M059J (cell line): Measurements from ENCODE around the gene FMN1. TPM values are rescaled to one million over a fixed set of nuclear protein-coding genes. Genes with fewer than 3 reads are reported as not detected.

Experiments used
- DNase-seq: peaks from one replicate; pipeline ENCODE4 v3.0.0-alpha.2; 2012; ENCODE audit warnings: low read depth
- total RNA-seq: library from RNA; depleted of rRNA; stranded (reverse); fragments of >200 nt; shearing (Covaris generic); gene quantifications from 2 replicates; pipeline ENCODE4 v1.2.3, GENCODE V29; 2014; rRNA removed

FMN1 gene
- total RNA-seq, 1 experiment from 2014 or later = 7.7 TPM

DNA sequence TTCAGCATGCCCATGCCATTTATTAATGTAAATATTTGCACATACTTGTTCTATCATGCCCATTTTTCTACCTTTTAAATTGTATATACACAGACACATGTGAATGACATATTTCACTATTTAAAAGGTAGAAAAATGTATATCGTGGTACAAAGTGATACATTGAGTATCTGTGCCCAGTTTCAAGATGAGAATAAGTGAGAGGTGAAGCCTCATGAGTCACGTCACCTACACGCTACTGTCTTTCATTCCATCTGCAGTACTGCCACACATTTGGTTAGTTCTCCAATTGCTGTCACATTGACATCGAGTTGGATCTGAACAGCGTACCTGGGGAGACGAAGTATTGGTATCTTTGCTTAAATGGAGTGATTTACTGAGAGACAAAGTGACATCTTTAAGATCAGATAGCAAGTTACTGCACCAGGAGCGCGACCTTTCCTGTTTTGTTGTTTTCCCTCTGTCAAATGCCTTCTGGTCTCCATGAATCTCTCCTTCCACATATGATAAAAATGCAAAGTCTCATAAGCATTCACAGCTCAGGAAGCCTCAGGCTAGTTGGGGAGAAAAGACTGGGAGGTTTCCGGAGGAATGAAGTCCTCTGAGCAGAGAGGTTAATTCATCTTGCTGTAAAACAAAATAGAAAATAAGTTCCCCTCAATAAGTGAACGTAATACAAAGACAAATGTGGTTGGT lies 464.7 kb downstream of the FMN1 start:
- DNase-seq = no peak

DNA sequence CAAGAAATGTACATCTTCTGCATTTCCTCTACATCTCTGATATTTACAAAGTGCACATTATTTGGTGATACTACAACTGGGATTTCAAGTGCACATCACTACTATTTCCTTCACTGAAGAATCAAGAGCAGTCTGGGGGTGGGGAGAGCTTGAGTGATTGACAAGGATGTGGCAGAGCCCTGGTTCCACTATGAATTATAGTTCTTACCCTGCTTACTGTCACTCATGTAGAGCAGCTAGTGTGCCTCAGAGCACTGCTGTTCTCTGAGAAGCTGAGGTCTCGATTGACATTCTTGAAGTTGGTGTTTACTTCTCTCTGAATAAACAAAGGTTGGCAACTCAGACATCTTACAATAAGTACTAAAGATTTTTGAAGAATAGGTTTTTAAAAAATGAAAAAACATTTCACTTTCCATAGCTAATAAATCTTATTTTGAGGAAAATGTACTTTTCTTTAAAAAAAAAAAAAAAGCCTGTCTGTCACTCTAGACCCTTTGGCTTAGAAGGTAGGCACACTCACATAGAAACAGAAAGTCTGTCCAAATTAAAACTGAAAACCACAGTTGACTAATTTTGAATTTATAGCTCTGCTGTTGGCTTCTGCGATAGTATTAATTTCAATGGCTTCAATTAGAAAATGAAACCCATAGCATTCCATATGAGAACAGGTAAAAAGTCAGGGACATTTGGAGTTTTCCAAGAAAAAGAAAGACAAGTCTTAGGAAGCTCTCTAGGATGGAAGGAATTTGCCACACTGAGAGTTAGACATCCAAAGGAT lies 471.2 kb downstream of the FMN1 start:
- no peak for DNase-seq

DNA sequence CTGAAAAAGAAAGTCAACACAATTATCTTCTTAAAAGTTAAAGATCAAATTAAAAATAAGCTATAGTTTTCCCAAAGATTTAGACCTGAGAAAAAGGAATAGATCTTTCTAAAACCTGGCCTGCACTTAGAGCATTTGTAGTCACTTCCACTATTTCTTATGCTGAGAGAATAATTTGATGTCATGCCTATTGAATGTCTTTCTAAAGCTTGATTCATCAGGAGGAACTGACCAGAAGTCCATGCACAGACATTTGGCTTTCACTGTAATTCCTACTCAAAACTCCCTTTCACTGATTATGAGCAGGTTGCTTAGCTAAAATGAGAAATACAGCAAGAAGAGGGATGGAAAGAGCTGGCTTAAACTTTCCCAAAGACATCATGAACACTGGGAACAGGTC lies 472.4 kb downstream of the FMN1 start:
- DNase-seq = peak; percentile 18

DNA sequence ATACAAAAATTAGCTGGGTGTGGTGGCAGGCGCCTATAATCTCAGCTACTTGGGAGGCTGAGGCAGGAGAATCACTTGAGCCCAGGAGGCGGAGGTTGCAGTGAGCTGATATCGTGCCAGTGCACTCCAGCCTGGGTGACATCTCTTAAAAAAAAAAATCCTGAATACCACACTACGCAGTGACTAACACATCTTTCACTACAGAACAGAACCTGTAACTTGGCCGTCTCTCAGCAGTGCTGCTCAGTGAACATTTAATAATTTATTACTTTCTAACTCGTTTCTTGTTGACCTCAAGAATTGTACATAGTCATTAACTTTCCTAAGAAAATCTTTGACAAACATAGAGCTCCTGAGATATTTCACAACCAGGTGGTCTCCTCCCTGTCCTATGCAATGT lies 472.9 kb downstream of the FMN1 start:
- DNase-seq = peak; percentile 76

DNA sequence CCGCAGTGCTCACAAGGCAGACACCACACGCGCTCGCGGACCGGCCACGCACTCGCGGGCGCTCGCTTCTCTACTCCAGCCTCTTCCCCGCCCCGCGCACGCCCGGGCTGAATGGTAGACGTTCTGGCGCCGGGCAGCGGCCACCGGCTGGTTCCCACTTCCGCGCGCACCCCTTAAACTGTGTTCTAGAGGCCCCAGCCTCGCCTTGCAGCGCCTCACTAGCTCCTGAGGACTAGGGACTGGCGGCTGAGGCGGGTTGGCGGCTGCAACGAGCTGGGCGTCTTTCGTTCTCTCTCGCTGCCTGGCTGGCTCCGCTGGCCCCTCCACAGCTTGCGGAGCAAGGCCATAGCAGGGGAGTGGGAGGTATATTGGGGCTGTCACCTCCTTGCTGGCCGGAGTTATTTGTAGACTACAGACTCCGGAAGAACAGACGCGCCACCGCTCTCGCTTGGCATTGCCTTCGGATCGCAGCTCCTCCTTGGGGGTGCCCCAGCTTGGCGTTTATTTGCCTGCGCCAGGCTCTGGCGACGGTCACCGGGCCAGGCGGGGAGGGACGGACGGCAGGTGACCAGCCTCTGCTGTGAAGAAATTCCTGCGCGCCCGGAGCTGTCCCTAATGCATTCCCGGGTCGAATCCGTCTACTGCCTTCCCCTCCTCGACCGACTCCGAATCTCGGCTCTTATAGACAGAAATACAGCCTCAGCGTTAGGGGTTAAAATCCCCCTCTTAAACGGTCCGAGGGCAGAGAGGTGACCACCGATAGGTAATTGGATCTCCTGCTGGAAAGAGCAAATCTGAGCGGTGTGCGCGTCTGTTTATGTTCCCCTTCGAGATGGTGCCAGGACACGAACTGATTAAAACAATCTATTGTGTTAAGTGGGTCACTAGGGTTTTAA lies 475.4 kb downstream of the FMN1 start:
- peak; percentile 23 for DNase-seq

DNA sequence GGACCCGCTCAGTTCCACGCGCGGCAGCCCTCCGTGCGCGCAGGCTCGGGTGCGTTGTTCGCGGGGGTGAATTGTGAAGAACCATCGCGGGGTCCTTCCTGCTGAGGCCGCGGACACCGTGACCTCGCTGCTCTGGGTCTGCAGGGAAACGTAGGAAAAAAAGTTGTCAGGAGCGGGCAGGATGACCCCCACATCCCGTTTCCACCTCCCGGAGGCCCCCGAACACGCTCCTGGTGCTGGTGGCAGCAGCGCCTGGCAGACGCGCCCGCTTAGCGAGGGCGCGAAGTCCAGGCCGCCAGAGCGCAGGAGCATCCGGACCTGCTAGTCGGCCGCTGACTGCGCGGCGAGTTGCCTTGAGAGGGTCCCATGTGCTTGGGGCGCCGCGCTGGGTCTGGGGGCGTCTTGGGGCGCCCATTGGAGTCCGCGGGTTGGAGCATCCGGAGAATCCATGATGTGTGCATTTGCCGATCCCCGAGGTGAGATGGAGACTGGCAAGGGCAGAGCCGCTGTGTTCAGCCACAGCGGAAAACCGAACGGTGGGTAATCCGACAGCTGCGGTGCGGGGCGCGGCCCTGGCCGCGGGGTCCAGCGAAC lies 476.2 kb downstream of the FMN1 start:
- DNase-seq = no peak

DNA sequence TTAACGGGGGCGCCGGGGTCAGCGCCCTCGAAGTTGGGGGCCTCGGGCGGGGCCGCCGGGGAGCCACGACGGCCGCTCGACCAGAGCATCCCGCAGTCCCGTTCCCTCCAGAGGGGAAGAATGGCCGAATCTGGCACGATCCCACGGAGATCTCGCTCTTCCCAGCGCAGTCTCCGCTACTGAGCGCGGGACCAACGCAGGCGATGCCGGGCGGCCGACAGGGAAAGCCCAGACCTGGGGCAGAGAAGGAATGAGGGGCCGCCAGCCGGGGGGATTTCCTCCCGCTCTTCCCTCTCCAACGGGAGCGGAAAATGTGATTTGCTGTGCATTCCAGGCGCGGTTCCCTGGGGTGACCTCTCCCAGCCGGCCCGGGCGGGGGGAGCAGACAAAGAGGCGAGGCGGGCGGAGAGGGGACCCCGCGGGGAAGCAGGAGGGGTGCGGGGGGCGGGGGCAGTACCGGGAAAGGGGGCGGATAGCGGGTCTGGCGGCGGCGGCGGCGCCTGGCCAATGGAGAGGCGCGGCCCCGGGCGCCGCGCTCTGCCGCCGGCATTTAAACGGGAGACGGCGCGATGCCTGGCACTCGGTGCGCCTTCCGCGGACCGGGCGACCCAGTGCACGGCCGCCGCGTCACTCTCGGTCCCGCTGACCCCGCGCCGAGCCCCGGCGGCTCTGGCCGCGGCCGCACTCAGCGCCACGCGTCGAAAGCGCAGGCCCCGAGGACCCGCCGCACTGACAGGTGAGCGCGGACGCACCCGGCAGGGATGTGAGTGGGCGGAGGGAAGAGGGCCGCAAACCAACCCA lies 476.9 kb downstream of the FMN1 start, which contains the start of gene GREM1:
Gene GREM1, plus strand, starts transcription at position 579 of the 801 bp plus-strand sequence. CDS start 12,687 bp downstream, outside the sequence.
- no peak for DNase-seq

DNA sequence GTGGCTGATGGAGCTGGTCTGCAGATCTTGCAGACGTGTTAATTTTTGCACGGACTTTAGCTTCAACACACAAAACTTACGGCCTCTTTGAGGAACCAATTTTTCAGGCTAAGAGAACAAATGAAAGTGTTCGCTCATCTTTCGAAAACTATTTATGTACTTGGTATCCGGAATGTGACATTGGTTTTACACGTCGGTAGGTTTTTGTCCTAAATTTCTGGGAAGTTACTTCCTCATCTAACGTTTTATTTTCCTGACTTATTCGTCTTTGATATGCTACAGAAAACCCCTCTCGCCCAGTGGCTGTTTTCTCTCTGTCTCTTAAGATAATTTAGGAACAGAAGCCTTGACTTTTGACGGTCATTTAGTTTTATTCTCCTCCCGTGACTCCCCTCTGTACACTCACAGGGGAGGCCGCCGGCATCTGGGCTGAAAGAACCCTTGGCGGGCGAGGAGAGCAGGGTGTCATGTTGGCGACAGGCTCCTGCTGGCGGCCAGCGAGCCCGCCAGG lies 477.5 kb downstream of the FMN1 start:
- no peak for DNase-seq

DNA sequence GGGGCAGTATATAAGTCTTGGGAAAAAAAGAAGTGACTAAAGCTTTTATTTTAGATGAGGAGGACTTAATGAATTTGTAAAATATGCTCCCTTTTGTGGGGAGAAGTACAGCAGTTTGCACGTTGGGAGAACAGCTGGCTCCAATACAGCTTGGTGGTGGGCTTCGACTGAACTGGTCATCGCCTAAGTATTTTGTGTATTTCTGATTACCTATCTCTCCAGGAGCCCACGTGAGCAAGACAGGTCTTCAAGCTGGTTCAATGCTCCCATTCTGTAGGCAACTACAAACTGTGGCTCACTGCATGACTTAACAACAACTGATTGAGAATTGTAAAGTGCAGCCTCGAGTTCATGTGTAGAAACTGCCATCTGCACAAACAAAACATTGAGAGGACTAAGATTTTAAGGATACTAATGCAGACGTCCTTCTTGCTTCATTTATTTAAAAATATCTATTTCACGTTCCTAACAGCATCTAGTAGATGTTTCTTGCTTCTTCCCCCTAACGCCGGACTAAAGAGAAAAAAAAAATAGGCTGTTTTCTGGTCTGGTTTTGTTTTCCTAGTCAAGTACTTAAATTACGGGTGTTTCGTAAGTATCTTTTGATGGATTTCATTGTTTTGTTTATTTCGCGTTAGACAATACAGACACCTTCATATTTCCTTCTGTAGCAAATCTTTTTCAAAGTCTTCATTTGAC lies 478.1 kb downstream of the FMN1 start:
- no peak for DNase-seq

Other genes starting within 250 kb of the FMN1 start
- not detected in 2 replicates for gene RYR3, start 116.3 kb upstream of the FMN1 start, total RNA-seq